T-helper 9 cell (primary cell): Measurements from ENCODE around the gene ZNF385D.
"Not testable (repeated sequence)": the region's sequence is repeated elsewhere in the genome, so short reads cannot be mapped to it uniquely, and the experiment has no call there.

Experiments used
- DNase-seq: peaks from one replicate; pipeline ENCODE4 v3.0.0-alpha.2; 2020

Gene ZNF385D

DNA sequence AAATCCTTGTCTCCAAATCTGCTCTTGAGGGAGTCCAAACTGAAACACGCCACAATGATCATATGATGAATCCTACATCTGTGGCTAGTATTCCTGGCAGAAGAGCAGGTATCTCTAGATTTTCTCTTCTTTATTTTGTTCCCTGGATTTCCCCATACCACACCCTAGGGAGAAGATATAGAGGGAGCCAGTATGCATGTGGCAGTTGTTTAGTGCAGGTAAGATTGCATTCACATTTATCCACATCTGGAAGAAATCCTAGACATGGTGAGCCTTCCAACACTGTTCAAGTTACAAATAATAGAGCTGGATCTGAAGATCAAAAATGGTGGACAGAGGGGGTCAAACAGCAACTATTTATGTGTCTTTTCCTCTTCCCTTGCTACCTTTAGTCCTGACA is 316.7 kb downstream of the ZNF385D start:
- DNase-seq, result no peak

GRCh38 chr3:21433751-21434150 is 317.3 kb downstream of the ZNF385D start:
- no peak for DNase-seq

- no peak for DNase-seq
Observed at GRCh38 chr3:21426920-21427319, 324.1 kb downstream of the ZNF385D start.

DNA sequence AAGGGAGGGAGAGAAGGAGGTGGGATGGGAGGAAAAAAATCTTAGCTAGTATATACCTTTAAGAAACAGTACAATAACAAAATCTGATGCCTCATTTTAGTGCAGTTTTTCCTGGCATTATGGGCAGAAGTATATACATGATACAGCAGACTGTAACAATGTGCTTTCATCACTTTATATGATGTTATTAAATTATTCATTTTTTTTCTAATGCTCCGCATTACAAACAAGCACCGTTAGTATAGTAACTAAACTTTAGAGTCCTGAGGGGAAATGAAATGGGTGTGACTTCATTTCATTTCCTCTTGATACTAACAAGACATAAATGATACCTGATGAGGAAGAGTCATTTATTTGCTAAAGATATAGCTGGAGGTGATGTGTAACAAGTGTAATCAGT is 325.3 kb downstream of the ZNF385D start:
- no peak for DNase-seq

- DNase-seq, result no peak
Observed at GRCh38 chr3:21421096-21421495, 329.9 kb downstream of the ZNF385D start.

DNA sequence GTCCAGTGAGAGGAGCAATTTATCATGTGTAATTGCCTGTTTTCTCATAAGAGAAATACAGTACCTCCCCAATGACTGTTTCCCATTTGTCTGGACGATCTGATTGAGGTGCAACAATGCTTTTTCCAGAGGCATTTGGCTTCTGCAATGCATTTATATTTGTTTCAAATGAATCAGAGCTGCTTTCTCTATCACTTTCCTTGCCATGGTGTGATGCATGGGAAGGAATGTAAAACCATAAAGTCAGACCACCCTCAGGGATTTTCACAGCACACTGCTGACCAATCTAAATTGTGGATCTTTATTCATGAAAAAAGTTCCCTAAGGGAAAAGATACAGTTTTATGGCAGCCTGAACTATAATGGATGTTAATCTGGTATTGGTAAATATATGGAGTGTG is 333.0 kb downstream of the ZNF385D start:
- DNase-seq, result no peak

GRCh38 chr3:21414506-21414905 is 336.5 kb downstream of the ZNF385D start:
- DNase-seq, result no peak

DNA sequence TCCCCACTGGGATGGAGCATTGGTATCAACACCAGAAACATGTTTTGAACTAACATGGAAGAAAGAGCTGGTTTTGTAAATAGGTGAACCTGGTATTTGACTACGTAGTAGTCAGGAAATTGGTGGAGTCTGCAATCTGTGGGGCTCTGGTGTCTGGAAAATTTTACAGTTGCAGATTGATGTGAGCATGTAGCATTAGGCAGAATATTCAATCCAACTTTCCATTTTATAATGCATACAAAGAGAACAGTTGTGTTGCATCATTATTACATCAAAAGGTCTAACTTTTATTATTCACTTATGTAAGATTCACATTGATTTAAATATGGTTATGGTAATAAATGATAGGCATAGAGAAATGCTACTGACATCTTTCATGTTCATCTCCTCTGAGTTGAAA is 340.0 kb downstream of the ZNF385D start:
- DNase-seq, result no peak

- DNase-seq, result no peak
Observed at GRCh38 chr3:21409401-21409800, 341.6 kb downstream of the ZNF385D start.

DNA sequence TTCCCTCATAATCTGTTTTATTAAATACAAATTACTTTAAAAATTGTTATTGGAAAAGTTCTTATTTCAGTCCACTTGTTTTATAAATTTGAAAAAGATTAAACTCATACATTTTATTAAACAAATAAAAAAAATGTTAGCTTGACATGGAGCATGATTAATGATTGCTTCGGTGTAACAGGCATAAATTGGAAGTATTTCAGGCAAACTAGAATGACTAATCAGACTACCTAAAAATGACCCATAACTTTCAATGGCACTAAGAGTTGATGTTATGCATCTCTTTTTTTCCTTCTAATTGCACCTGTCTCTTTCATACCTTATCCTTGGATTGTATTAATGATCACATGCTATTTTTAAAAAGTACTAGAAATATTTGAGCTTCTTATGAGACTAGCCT is 343.3 kb downstream of the ZNF385D start:
- no peak for DNase-seq

DNA sequence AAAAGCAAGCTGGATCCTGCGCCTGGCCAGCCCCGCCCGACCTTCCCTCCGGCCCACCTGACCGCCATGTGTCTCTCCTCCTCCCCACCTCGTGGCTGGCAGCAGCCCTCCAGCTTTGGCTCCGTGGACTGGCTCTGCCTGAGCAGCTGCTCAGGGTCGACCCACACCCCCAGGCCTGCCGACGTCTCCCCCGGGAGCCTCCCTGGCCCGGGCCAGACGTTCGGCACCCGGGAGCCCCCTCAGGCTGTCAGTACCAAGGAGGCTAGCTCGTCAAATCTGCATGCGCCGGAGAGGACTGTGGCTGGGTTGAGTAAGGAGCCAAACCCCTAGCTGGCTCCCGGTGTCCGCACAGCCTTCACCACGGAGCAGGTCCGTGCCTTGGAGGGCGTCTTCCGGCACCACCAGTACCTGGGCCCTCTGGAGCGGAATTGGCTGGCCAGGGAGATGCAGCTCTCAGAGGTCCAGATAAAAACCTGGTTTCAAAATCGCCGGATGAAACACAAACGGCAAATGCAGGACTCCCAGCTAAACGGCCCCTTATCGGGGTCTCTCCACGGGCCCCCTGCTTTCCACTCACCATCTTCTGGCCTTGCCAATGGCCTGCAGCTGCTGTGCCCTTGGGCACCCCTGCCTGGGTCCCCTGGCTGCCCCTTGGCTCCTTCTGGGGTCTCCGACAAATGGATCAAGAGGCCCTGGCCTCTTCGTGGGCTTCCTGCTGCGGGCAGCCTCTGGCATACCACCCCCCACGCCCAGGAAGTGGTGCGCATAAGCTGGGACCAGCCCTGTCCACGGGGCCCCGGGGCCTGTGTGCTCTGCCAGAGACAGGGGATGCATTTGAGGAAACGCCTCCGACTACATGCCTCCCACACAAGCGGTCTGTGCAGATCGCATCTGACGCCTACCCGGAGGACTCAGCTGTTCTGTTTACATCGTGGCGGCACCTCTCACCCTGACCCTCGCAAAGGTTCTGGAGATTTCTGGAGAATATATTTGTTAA is 345.0 kb downstream of the ZNF385D start:
- DNase-seq, result no peak

DNA sequence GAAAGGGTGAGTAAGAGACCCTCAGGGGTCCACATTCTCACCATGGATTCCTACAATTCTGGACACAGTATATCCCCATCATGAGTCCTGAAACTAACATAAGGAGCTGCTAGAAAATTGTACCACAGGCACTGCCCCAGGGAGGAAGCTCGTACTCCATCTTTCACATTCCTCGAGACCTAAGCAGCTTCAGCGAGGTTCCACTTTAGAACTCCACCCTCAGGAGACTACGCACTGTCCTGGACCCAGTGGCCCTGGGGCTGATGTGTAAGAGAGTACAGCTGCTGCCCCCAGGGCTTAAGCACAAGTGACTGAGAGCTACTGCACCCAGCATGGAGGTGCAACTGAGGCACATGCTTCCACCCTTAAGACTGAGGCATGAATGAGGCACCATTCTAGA is 352.5 kb downstream of the ZNF385D start:
- DNase-seq, result no peak

DNA sequence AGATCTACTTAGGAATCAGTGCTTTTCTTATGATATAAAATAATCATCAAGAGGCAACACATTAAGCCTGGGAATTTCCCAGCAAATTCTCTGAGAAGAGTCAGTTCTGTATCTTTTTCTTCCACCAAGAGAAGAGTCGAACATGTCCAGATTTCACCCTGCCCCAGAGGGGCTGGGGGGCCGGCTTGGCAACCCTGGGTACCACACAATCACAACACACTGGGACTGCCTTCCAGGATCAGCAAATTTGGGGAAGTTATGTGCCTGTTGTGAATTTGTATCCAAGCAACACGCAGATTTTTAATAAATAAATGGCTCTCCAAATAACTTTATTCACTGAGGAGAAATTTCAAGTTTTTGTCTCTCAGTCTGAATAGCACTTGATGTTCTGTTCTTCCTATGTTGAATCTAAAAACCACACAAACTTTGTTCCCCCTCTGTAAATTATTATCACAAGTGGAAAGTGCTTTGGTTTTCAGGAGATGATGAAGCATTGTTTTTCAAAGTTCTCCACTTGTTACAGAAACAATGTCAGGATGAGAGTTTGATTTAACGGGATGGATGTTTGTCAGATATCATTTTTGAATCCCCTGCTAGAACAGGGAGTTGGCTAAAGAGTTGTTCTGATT is 357.2 kb downstream of the ZNF385D start:
- no peak for DNase-seq

DNA sequence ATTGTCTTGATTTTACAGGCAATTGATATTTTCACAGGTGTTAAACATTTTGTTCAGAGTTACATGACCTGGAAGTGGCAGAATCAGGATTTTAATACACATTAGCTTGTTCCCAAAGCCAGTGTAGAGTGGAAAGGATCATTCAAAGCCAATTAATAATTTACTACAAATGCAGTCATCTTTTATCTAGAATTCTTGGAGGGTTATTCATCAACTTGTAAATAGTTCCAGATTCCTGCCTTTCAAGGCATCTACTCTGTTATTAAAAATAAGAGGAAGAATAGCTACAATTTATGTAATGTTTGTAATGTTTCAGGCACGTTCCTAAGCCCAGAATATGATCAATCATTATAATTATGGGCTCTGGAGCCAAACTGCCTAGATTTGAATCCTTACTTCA is 358.5 kb downstream of the ZNF385D start:
- no peak for DNase-seq

- no peak for DNase-seq
Observed at GRCh38 chr3:21390856-21391255, 360.2 kb downstream of the ZNF385D start.

DNA sequence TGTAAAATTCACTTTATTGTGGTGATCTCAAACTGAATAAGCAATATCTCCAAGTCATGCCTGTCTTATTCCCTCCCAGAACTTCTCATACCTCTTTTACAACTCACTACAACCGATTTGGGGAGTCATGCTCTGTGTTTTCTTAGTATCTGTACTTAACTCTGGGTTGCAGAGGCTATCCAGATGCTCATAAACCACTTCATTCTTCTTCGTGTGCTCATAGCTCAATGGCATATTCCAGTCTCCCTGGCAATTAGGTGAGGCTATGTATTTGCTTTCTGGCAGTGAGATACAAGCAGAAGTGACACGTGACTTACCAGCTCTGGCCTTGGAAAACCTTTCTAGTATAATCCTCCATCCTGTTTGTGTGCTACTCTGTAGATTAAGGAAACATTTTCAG is 360.9 kb downstream of the ZNF385D start:
- no peak for DNase-seq

- DNase-seq, result not testable (repeated sequence)
Observed at GRCh38 chr3:21387142-21387826, 363.7 kb downstream of the ZNF385D start.

DNA sequence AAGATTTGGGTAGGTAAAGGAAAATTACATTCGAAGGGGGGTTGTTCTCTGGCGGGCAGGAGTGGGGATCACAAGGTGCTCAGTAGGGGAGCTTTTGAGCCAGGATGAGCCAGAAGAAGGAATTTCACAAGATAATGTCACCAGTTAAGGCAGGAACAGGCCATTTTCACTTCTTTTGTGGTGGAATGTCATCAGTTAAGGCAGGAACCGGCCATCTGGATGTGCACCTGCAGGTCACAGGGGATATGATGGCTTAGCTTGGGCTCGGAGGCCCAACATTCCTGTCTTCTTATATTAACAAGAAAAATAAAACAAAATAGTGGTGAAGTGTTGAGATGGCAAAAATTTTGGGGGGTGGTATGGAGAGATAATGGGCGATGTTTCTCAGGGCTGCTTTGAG is 373.0 kb downstream of the ZNF385D start:
- DNase-seq, result not testable (repeated sequence)

- DNase-seq, result no peak
Observed at GRCh38 chr3:21377071-21377769, 373.8 kb downstream of the ZNF385D start.

DNA sequence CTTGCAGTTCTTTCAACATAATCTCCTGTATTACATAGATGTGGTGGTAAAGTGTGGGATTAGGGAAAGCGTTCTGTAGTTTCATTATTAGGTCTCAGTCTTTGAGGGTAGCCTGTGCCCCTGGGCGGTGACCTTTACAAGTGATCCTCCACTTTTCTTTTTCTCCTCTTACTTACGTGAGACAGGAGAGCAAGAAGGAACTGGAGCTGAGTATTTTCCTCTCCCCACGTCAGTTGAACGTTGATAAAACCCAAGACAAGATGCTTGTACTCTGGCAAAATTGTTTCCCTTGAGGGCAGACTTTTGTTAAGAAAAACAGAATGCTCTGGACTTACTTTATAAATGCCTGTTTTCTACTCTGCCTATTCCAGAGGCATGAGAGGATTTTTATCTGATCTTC is 378.7 kb downstream of the ZNF385D start:
- DNase-seq, result no peak
